ENCODE measurements around the gene CCDC86. TPM values are rescaled to one million over a fixed set of nuclear protein-coding genes. Genes with fewer than 3 reads are reported as not detected.

CCDC86 gene
- total RNA-seq, 1 donor from 2014 or later = 3.3 TPM

DNA sequence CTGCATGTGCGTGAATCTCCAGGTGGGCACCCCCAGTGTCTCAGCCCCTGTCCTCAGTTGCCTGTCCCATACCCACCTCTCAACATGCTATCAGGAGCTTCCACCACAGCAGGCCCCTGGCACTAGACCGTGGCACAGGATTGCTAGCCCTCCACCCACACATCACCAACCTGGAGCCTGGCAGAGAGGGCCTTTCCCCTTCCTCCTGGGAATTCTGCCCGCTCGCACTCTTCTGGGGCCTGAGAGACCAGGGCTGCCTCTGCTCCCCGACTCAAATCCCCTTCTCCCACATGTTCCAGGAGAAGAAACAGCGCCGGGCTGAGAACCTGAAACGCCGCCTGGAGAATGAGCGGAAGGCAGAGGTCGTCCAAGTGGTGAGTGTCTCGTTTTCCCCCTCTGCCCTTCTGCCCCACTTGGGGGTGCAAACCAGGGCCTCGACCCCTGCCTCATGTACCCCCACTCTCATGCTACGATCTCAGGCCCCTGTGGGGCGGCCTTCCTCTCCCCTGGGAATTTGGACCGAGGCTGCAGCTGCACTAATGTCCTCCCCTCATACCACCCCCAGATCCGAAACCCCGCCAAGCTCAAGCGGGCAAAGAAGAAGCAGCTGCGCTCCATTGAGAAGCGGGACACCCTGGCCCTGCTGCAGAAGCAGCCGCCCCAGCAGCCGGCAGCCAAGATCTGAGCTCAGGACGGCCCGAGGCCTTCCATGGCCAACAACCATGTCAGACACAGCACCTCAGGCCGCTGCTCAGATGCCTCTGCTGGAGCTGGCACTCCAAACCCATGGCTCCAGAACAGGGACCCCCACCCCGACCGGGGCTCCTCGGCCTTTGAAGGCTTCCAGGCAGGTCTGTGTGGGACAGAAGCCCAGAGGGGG is 8.0 kb downstream of the CCDC86 start:
- no peak overlapping the region for H2AFZ ChIP-seq (replicated peaks)
- TF ChIP-seq EZH2 (IDR thresholded peaks at IDR 0.05) = no peak
- no peaks in the 10 kb centered on the region for H3K9me3 ChIP-seq (ENCODE audit: low read depth)
- peaks cover 4% of the 10 kb centered on the region for H3F3A ChIP-seq (ENCODE audit: low read depth)
- H4K20me1 ChIP-seq (ENCODE audit: low read depth) = no peaks in the 10 kb centered on the region
- Mint-ChIP-seq H3K36me3 (peaks cover 13% of the 10 kb centered on the region), H3K27me3 (ENCODE audit: insufficient read depth, low read depth) (peaks cover 4% of the 10 kb centered on the region), H3K9me3 (no peaks in the 10 kb centered on the region), H3K27ac (no peak overlapping the region), H3K4me3 (no peak overlapping the region), H3K4me1 (peaks cover 7% of the 10 kb centered on the region)
- H3K27ac ChIP-seq = no peak overlapping the region
- peaks cover 27% of the 10 kb centered on the region for H3K27me3 ChIP-seq
- no peak for DNase-seq (ENCODE audit: low spot score)
- H3K36me3 ChIP-seq = no peaks in the 10 kb centered on the region
- peaks cover 2% of the 10 kb centered on the region for H3K79me2 ChIP-seq (ENCODE audit: low read depth)
- no peak overlapping the region for H3K9ac ChIP-seq
- H3K4me1 ChIP-seq = no peaks in the 10 kb centered on the region
- H3K4me2 ChIP-seq = no peak overlapping the region
- no peak overlapping the region for H3K4me3 ChIP-seq

DNA sequence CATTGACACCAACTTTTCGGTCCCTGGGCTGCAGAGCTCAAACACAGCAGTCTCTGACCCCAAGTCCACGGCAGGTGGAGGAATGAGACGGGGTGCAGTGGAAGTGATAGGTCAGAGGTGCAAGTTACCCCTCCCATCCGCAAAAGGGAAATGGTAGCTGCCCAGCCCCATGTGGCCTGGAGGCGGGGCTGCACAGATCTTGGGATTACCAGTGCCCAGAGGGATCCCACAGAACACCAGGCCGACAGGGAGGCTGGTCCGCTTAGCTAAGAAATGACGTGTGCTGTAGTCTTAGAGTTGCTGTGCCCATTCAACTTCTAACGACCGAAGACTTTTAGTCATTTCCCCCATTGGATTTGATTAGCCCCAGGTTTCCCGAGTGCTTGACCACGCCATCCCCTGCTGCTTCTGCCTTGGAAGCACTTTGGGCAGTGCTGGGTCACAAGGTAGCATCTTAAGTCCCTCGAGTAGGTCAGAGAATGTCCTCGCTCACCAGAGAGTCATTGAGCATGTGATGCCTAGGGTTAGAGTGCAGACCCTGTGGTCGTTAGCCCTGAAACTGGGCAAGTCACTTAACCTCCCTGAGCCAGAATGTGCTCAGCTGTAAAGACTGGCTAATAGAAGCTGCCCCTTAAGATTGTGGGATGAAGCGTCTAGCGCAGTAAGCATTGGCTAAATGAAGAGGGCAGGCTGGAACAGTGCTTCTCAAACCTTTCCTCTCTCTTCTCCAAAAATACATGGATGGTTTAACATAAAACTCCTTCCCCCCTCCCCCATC is 9.6 kb downstream of the CCDC86 start:
- no peak for DNase-seq (ENCODE audit: low spot score)
- Histone ChIP-seq H3K27me3 (peaks cover 36% of the 10 kb centered on the region), H3K4me1 (no peaks in the 10 kb centered on the region), H3F3A (ENCODE audit: low read depth) (peaks cover 4% of the 10 kb centered on the region), H3K36me3 (no peaks in the 10 kb centered on the region), H3K27ac (no peak overlapping the region), H3K79me2 (ENCODE audit: low read depth) (no peaks in the 10 kb centered on the region), H3K9ac (no peak overlapping the region), H3K4me3 (no peak overlapping the region), H2AFZ (replicated peaks) (no peak overlapping the region), H3K9me3 (ENCODE audit: low read depth) (no peaks in the 10 kb centered on the region), H4K20me1 (ENCODE audit: low read depth) (no peaks in the 10 kb centered on the region), H3K4me2 (no peak overlapping the region)
- TF ChIP-seq, protein P1, sequence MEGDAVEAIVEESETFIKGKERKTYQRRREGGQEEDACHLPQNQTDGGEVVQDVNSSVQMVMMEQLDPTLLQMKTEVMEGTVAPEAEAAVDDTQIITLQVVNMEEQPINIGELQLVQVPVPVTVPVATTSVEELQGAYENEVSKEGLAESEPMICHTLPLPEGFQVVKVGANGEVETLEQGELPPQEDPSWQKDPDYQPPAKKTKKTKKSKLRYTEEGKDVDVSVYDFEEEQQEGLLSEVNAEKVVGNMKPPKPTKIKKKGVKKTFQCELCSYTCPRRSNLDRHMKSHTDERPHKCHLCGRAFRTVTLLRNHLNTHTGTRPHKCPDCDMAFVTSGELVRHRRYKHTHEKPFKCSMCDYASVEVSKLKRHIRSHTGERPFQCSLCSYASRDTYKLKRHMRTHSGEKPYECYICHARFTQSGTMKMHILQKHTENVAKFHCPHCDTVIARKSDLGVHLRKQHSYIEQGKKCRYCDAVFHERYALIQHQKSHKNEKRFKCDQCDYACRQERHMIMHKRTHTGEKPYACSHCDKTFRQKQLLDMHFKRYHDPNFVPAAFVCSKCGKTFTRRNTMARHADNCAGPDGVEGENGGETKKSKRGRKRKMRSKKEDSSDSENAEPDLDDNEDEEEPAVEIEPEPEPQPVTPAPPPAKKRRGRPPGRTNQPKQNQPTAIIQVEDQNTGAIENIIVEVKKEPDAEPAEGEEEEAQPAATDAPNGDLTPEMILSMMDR (IDR thresholded peaks at IDR 0.05) = no peak
- no peak for TF ChIP-seq EZH2 (IDR thresholded peaks at IDR 0.05)
- TF ChIP-seq EZH2phosphoT487 (IDR thresholded peaks at IDR 0.05) = no peak
- peaks cover 12% of the 10 kb centered on the region for H3K36me3 Mint-ChIP-seq
- no peak overlapping the region for H3K4me3 Mint-ChIP-seq
- H3K27me3 Mint-ChIP-seq (ENCODE audit: insufficient read depth, low read depth) = peaks cover 7% of the 10 kb centered on the region
- H3K9me3 Mint-ChIP-seq = no peaks in the 10 kb centered on the region
- H3K27ac Mint-ChIP-seq = peak overlapping the region; percentile 50
- peaks cover 7% of the 10 kb centered on the region for H3K4me1 Mint-ChIP-seq

DNA sequence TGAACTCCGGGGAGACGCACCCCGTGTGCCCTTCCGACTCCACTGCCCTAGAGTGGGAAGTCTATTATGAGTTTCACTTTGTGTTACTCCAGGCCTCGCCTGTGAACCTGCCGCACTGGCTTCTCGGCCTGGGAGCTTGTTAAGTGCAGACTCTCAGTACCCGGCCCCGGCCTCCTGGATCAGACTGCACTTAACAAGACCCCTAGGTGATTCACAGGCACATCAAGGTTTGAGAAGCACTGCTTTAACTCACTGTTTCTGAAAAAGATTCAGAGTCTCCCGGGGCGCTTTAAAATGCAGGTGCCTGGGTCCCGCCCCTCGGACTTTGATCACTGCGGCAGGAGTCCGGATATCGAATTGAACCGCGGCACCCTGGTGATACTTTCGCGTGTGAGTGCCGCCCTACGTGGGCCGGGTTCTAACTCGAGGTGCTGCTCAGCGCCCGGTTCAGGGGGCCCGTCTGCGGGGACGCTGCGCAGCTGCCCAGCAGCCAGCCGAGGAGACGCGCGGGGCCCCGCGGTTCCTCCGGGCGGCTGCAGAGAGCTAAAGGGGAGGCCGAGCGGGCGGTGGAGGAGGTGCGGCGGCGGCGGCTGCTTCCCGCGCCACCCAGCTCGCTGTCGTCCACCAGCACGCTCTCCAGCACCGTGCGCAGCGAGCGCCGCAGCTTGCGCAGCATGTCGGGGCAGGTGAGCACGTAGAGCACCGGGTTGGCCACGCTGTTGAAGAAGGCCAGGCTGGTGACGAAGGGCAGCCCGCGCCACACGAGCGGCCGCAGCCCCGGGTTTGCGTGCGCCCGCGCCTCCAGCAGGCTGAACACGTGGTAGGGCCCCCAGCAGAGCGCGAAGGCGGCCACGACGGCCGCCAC is 10.4 kb downstream of the CCDC86 start:
- peaks cover 7% of the 10 kb centered on the region for H3K4me1 Mint-ChIP-seq
- no peaks in the 10 kb centered on the region for H3K9me3 Mint-ChIP-seq
- Histone ChIP-seq H3K9ac (no peak overlapping the region), H3K36me3 (no peaks in the 10 kb centered on the region), H3K27me3 (peaks cover 36% of the 10 kb centered on the region), H3K27ac (no peak overlapping the region), H3F3A (ENCODE audit: low read depth) (peaks cover 4% of the 10 kb centered on the region), H3K9me3 (ENCODE audit: low read depth) (no peaks in the 10 kb centered on the region), H3K79me2 (ENCODE audit: low read depth) (no peaks in the 10 kb centered on the region), H2AFZ (replicated peaks) (peak overlapping the region; percentile 17), H4K20me1 (ENCODE audit: low read depth) (no peaks in the 10 kb centered on the region), H3K4me2 (peak overlapping the region; percentile 45), H3K4me3 (peak overlapping the region; percentile 19), H3K4me1 (no peaks in the 10 kb centered on the region)
- peaks cover 9% of the 10 kb centered on the region for H3K27me3 Mint-ChIP-seq (ENCODE audit: insufficient read depth, low read depth)
- H3K36me3 Mint-ChIP-seq = peaks cover 12% of the 10 kb centered on the region
- no peak overlapping the region for H3K4me3 Mint-ChIP-seq
- DNase-seq (ENCODE audit: low spot score) = peak; percentile 57
- H3K27ac Mint-ChIP-seq = no peak overlapping the region
- no peak for TF ChIP-seq EZH2phosphoT487 (IDR thresholded peaks at IDR 0.05)
- TF ChIP-seq, protein P1 (IDR thresholded peaks at IDR 0.05) = no peak
- TF ChIP-seq EZH2 (IDR thresholded peaks at IDR 0.05) = no peak
